HepG2 (cell line): ENCODE data around the gene ITIH2. TPM values are rescaled to one million over a fixed set of nuclear protein-coding genes. Genes with fewer than 3 reads are reported as not detected.

Source experiments
- ATAC-seq: fragments of 200-7000 bp; cut with Tn5 transposase; 3 replicates; pipeline ENCODE4 v1.9.1; 2020; ENCODE audit warnings: mild to moderate bottlenecking, moderate library complexity
- BruUV-seq: library from RNA; stranded (reverse); fragments of 400-500 nt; replicated peaks from 2 replicates; lab custom pipeline; 2021; lab: Mats Ljungman, UMichigan
- CTCF ChIA-PET: fragments of 300-600 bp; formaldehyde crosslinking; extraction: SDS; loops from one replicate; lab custom pipeline; 2021; ENCODE audit warnings: low total read pairs, inconsistent platforms, low intra/inter-chr PET ratio; lab: Yijun Ruan, JAX
- POLR2A ChIA-PET: fragments of 350-600 bp; sonication (Branson Sonifier 250); formaldehyde crosslinking; loops from one replicate; lab custom pipeline; 2020; ENCODE audit warnings: antibody characterized with exemption, inconsistent platforms; lab: Yijun Ruan, JAX
- DNase-seq: peaks from one replicate; pipeline ENCODE4 v3.0.0-alpha.2; 2015; ENCODE audit warnings: low spot score
- FAIRE-seq: peaks from 3 replicates; lab custom pipeline; 2011; peaks lifted over from hg19 to GRCh38; lab: Jason Lieb, UNC
- H2AFZ ChIP-seq: one replicate; pipeline ENCODE4 v1.6.1; 2011; ENCODE audit warnings: low read length, inconsistent platforms
- H3K27ac ChIP-seq: fragments of 300-600 bp; 3 replicates; pipeline ENCODE4 v1.8.0; 2011; ENCODE audit warnings: mixed run types, mild to moderate bottlenecking, mixed read lengths, low read length, inconsistent platforms; ENCODE audit not compliant: insufficient read depth; ENCODE audit errors: extremely low read length
- H3K27me3 ChIP-seq, 2 experiments: fragments of 200-600 bp in 1 of 2; 2 replicates in 1 of 2; 3 replicates in 1 of 2; pipeline versions ENCODE4 v1.6.0 to v1.8.0; 2011; ENCODE audit warnings: low read length in 2 of 2, mild to moderate bottlenecking in 2 of 2, moderate library complexity in 2 of 2, inconsistent platforms in 1 of 2; ENCODE audit not compliant: insufficient read depth in 2 of 2, control insufficient read depth in 1 of 2
- H3K36me3 ChIP-seq, 2 experiments: fragments of 200-600 bp in 1 of 2; replicated peaks in 1 of 2; 2 replicates in 1 of 2; 3 replicates in 1 of 2; pipeline versions ENCODE4 v1.5.1 to v1.8.0; 2011; ENCODE audit warnings: low read length in 2 of 2, inconsistent platforms in 1 of 2; ENCODE audit not compliant: insufficient read depth in 2 of 2, control insufficient read depth in 1 of 2
- H3K4me1 ChIP-seq: 2 replicates; pipeline ENCODE4 v1.5.1; 2012; ENCODE audit warnings: low read length, inconsistent platforms; ENCODE audit not compliant: insufficient read depth
- H3K4me2 ChIP-seq: 2 replicates; pipeline ENCODE4 v1.6.0; 2011; ENCODE audit warnings: low read depth, low read length, inconsistent platforms
- H3K4me3 ChIP-seq, 3 experiments: fragments of 200-600 bp in 1 of 3; sonication (generic), shearing (Covaris generic) in 1 of 3; replicated peaks in 1 of 3; 2 replicates each; pipeline ENCODE4 v1.5.1; 2011 to 2016; ENCODE audit warnings: low read length in 3 of 3, inconsistent platforms in 2 of 3, low read depth in 2 of 3, mild to moderate bottlenecking in 2 of 3, control low read depth in 1 of 3, mixed read lengths in 1 of 3; ENCODE audit not compliant: insufficient read depth in 1 of 3
- H3K79me2 ChIP-seq: one replicate; pipeline ENCODE4 v1.6.1; 2011; ENCODE audit warnings: low read length, inconsistent platforms; ENCODE audit not compliant: insufficient read depth
- H3K9ac ChIP-seq: 2 replicates; pipeline ENCODE4 v1.6.0; 2011; ENCODE audit warnings: mild to moderate bottlenecking, low read depth, low read length, inconsistent platforms; ENCODE audit not compliant: insufficient read depth
- H3K9me3 ChIP-seq: 2 replicates; pipeline ENCODE4 v1.5.1; 2012; ENCODE audit warnings: mild to moderate bottlenecking, low read length
- H4K20me1 ChIP-seq: 2 replicates; pipeline ENCODE4 v1.6.0; 2011; ENCODE audit warnings: inconsistent platforms, mild to moderate bottlenecking, low read length, moderate library complexity; ENCODE audit not compliant: insufficient read depth
- AHR ChIP-seq: IDR thresholded peaks from 2 replicates; pipeline ENCODE4 v1.6.1; 2018; ENCODE audit warnings: missing genetic modification reagents, missing compliant biosample characterization
- ATF7-NPFF ChIP-seq: sonication (generic); formaldehyde crosslinking; IDR thresholded peaks from 2 replicates; pipeline ENCODE4 v1.8.1; 2023; ENCODE audit warnings: mild to moderate bottlenecking, low read depth, missing genetic modification reagents, moderate library complexity
- HOXA7 ChIP-seq: sonication (generic); formaldehyde crosslinking; IDR thresholded peaks from 2 replicates; pipeline ENCODE4 v1.8.1; 2022; ENCODE audit warnings: mild to moderate bottlenecking, missing genetic modification reagents, moderate library complexity
- NFRKB ChIP-seq: fragments of 450-650 bp; IDR thresholded peaks from 2 replicates; pipeline ENCODE4 v1.6.1; 2017
- TBP ChIP-seq: sonication (generic); formaldehyde crosslinking; IDR thresholded peaks from 2 replicates; pipeline ENCODE4 v1.5.0; 2020; ENCODE audit warnings: missing genetic modification reagents
- ZBTB40 ChIP-seq, 2 experiments: fragments of 450-650 bp in 1 of 2; sonication (generic) in 1 of 2; formaldehyde crosslinking in 1 of 2; IDR thresholded peaks; 2 replicates each; pipeline versions ENCODE4 v1.6.1 to v1.8.0; 2016 to 2022; ENCODE audit warnings: antibody characterized with exemption in 1 of 2, mild to moderate bottlenecking in 1 of 2, missing genetic modification reagents in 1 of 2
- ZNF549 ChIP-seq: sonication (generic); formaldehyde crosslinking; IDR thresholded peaks from 2 replicates; pipeline ENCODE4 v1.5.0; 2020; ENCODE audit warnings: missing genetic modification reagents
- WGBS: methylation state at CpG from one replicate; pipeline ENCODE4 v1.1.6; 2017; ENCODE audit warnings: low lambda C conversion rate; 5-methylcytosine and 5-hydroxymethylcytosine counted together
- in situ Hi-C: cut with HindIII; loops from 2 replicates; pipeline ENCODE4 v1.10.0; 2017; ENCODE audit warnings: low pct_unique_long_range_greater_than_20kb; ENCODE audit not compliant: extremely low pct_ligation_motif_present
- intact Hi-C: fragments of 100-400 bp; cut with micrococcal nuclease; formaldehyde crosslinking; loops from one replicate; pipeline ENCODE4 v1.10.0; 2022; ENCODE audit not compliant: unreplicated experiment
- polyA plus RNA-seq, 8 experiments: library from polyadenylated mRNA; depleted of rRNA in 3 of 8; stranded (reverse) in 7 of 8; unstranded in 1 of 8; fragments of >200 nt; fragmentation: Illumina TruSeq in 4 of 8; extraction: Trizol in 4 of 8; gene quantifications; 2 replicates each; pipeline versions ENCODE4 v1.2.1 to v1.2.3, GENCODE V29; 2011 to 2016; ENCODE audit warnings: low read depth in 4 of 8, missing spikeins in 1 of 8, mixed read lengths in 1 of 8; ENCODE audit not compliant: insufficient read depth in 1 of 8
- total RNA-seq, 5 experiments: library from RNA; depleted of rRNA; stranded (reverse); fragments of >200 nt; fragmentation: Illumina TruSeq; extraction: Trizol; gene quantifications; 2 replicates each; pipeline ENCODE4 v1.2.3, GENCODE V29; 2016; ENCODE audit warnings: low read depth in 1 of 5

Gene ITIH2
- total and polyA plus RNA-seq, 2 of the 13 experiments (the other 11 are each of a cell fraction or from before 2014, with no cell fraction given): 1,197 to 1,427 TPM

- 75% methylated on average over 4 of the region's 4 CpGs for WGBS
- H4K20me1 ChIP-seq: no peaks in the 10 kb centered on the region
- ATAC-seq (no peak), DNase-seq (no peak), FAIRE-seq (no peak)
- intact Hi-C loops (no loop called here), in situ Hi-C loops (no loop called here)
- H3K9me3 ChIP-seq: no peaks in the 10 kb centered on the region
- BruUV-seq: no TSS peak
- H3K9ac ChIP-seq: no peak overlapping the region
- no peak overlapping the region for H3K27ac ChIP-seq
- H3K79me2 ChIP-seq: no peaks in the 10 kb centered on the region
- H3K4me1 ChIP-seq: peaks cover 3% of the 10 kb centered on the region; the same call in 1 of the 2 replicates
- H3K4me2 ChIP-seq: no peak overlapping the region
- H3K36me3 ChIP-seq: no peaks in the 10 kb centered on the region
- CTCF ChIA-PET: no interaction called here
- H2AFZ ChIP-seq: no peak overlapping the region
- no peak for TF ChIP-seq ATF7-NPFF (CRISPR knock-in tag)
- TF ChIP-seq HOXA7: no peak
- TF ChIP-seq TBP (CRISPR knock-in tag): no peak
- TF ChIP-seq ZBTB40 (IDR thresholded peaks at IDR 0.05): no peak
- TF ChIP-seq ZBTB40 (CRISPR knock-in tag; IDR thresholded peaks at IDR 0.05): no peak
- TF ChIP-seq NFRKB: no peak
- no peak for TF ChIP-seq AHR
- TF ChIP-seq ZNF549 (CRISPR knock-in tag): no peak
- H3K4me3 ChIP-seq: no peak overlapping the region
- H3K27me3 ChIP-seq: no peaks in the 10 kb centered on the region
- POLR2A ChIA-PET: no interaction called here
Observed at GRCh38 chr10:7659560-7659959, 43.6 kb upstream of the ITIH2 start.
